NCI-H446 treated with DMSO at 0.1 percent for 48 hours (cell line): Measurements from ENCODE around the gene TAGAP.

Source experiments
- DNase-seq: peaks from one replicate; lab custom pipeline; 2025; lab: John Stamatoyannopoulos, UW

TAGAP gene

DNA sequence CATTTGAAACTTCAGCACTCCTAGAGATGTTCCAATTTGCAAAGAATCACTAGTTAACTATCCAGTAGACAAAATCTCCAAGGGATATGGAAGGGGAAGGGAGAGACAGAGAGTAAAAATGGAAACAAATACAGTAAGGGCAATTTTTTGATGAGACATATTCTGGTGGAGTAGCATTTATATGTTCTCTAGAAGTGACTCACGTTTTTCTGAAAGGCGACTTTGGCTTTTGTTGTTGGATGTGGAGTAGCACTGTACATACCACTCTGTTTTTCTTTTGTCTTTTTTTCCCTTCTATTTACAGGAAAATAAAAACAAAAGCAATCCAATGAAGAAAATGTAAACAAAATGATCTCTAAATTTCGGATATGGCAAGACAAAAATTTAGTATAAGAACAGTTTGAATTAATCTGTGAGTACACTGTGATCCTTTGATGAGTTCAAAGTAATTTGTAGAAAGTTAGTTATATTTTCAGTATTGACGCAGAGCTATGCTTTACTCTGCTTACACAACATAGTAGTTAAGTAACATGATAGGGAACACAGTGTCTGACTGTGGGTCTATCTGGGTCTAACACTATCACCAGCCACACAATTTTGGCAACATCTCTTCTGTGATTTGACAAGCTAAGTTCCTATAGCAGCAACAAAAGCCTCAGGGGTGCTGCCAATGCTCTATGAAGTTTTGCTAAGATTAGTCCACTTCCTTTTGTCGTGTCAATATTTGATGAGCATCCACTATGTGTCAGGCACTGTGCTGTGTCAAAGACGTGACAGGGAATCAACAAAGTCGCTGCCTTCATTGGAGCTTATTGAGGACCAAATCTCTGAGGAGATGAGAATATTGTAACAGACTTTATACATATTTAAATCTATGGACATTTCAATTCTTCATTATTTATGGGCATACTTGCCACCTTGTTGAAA is 27.3 kb upstream of the TAGAP start:
- no peak for DNase-seq

DNA sequence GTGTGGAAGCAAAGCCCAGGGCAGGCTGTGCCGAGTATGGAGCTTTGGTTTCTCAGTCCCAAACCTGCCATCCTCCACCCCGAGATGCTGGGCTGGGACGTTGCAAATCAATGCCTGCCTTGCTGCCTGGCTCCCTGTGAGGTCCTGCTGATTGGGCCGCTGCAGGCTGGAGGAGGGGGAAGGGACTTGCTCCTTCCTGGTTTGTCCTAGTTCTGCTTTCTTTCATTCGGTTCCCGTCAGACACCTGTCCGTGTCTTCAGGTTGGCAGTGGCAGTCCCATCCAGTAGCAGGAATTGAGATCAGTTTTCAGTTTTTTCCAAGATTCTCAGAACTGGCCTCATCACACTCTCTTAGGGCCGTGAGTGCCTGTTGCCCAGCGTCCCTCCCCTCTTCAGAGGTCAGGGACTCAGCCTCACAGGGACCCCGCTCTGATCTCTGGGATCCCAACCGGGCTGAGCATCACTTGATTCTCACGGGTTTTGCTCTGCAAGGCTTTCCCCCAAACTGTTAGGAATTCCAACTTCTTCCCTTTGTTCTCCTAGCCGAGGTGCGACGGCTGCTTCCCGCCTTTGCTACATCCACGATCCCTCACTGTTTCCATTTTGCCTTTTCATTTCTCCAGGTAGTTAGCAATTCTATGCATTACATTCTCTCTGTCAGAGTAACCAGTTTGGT is 24.2 kb upstream of the TAGAP start:
- DNase-seq, result no peak

DNA sequence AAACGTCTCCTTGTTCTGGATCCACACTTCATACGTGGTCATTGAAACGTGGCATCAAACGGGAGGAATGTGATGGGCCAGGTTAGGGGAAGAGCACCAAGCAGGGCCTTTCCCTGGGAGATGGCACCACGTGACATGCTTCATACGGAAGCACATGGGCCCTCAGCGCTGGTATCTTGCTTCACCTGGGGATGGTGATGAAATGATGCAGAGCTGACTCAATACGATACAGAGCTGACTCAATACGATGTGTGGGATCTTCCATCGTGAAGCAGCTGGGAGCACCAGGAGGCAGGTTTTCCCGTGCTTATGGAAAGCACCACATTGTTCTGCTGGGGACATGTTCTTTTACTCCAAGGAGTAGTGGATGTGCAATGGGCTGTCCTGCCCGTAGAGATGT is 22.5 kb upstream of the TAGAP start:
- DNase-seq, result no peak

DNA sequence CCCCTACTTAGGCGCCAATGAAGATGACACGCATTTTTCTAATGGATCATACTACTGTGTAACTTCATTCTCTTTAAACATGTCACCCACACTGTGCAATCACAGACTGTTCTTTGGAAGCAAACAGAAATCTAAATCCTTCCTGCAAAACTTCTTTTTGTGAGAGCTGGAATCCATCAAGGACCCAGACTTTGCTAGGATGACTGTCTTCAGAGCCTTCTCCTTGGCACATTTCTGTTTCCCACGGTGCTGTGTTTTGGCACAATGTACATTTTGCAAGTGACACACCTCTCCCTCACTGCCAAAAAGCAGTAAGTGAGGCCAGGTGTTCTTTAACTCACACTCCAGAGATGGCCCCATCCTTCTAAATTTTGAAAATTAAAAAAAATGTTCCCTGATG is 21.7 kb upstream of the TAGAP start:
- no peak for DNase-seq

DNA sequence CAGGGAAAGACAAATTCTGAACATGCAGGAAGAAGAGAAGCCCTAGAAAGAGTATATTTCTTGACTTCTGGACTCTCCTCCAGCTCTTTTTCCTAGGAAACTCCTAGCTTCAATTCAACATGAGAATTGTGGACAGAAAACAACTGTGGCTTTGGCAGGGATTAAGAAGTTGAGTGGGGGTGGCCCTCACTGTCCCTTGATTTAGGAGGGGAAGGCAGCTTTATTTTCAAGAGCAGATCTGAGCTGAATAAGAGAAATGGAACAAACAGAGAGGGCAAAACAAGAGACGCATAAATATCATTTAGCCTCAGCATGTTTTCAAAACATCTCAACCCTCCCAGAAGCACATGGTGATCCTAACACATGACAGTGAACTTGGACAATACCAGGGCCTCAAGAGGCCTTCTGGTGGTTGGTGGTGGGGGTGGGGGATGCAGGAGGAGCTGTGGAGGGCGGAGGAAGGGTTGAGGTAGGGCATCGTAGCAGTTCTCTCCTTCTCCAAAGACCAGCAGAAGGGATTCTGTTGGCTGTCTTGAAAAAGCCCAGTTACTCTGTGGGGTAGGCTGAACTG is 21.1 kb upstream of the TAGAP start:
- DNase-seq, result no peak

DNA sequence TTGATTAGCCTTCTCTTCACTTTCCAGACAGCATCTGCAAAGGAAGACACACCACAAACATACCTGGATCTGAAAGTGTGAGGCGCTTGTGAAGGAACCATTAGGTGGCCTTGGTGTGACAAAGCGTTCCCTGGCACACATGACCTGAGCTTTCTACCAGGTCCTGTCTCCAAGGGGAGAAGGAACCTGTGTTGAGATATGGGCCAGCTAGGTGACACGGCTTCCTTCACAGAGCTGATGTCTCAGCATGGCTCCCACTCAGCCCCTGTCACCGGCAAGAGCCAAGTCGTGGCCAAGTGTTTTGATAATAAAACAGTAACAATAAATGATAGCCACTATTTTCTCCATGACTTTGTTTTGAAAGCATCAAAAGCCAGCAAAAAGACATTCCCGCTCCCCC is 20.3 kb upstream of the TAGAP start:
- DNase-seq, result no peak

DNA sequence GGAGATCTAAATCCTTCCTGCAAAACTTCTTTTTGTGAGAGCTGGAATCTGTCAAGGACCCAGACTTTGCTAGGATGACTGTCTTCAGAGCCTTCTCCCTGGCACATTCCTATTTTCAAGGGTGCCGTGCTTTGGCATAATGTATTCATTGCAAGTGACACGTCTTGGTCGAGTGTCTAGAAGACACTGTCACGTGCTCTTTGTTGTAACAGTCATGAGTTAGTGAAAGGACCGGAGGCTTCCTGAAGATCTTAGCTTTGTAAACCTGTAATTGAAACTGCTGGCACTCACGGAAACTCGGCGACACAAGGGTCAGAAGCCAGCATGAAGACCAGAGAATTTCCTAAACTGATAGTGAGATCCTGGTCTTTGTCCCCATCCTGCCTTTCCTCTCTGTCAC is 19.7 kb upstream of the TAGAP start:
- no peak for DNase-seq

DNA sequence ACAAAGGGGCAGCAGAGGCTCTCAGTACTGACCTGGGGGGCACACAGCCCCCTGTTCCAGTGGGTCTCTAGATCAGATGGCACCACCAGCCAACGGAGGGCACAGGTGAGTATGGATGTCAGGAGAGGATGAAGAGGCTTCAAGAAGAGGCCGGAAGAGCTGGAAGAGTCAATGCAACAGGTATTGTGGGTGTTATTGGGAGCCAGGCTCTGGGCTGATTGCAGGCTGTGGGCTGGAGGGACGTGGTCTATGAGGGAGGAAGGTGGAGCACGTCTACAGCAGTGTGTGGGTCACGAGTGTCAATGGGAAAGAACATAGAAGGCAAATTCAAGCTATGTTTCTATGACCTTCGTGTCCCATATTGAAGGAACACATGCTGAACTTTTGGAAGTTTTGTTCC is 18.8 kb upstream of the TAGAP start:
- no peak for DNase-seq

DNA sequence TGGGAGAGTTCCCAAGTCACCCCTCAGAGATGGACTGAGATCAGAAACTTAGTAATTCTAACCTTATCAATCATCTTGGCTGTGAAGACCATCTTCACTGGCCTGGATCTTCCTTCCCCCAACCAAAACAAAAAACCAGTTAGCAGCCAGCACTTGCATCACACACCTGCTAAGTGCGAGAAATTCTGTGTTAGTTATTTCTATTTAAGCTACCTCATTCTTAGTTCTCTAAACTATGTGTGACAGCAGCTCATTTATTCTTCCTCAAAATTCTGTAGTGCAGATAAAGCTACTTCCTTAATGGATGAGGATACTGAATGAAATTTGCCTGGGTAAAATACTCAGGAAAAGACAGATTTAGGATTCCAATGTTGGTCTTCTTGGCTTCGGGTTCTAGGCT is 18.2 kb upstream of the TAGAP start:
- no peak for DNase-seq

DNA sequence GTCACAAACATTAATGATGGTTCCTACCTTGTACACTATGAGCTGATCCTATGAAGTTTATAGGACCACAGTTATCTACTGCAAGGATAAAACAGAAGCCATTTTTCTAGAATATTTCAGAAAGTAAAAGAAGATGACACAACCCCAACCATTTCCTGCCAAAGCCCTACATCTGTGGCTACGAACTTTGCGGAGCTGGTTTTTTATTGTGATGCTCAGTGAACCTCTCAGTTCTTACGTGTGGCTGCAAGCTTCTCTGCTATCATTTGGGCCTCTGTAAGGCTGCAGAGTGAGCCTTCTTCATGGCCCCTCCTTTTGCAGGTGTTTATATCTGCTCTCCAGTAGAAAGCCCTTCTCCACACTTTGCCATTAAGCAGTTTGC is 17.8 kb upstream of the TAGAP start:
- DNase-seq, result no peak

DNA sequence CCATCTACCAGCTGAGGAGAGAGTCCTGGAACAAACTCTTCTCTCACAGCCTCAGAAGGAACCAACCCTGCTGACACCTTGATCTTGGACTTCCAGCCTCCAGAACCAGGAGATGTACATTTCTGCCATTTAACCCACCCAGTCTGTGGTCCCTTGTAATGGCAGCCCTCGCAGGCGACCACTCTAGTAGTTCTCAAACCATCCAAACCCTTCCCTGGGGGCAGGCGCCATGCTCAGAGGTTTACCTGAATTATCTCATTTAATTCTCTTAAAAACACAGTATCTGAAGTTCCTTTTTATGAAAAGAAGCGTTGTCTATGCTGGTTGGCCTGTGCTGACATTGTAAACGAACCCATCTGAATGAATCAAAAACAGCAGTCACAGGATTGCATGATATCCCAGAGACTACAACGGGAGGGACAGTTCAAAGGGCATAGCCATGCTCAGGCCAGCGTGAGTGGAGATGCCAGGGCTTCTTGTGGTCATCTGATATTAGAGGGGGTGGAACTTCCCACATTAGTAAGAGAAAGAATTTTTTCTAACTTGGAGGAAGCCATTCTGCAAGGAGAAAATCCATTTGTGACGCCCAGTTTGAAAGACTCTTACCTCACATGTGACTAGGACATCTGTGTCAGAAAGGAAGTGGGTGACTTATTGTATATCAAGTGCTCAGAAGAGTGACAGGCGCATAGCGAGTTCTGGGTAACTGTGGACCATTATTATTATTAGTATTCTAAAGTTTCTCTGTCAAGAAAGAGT is 17.2 kb upstream of the TAGAP start:
- no peak for DNase-seq

DNA sequence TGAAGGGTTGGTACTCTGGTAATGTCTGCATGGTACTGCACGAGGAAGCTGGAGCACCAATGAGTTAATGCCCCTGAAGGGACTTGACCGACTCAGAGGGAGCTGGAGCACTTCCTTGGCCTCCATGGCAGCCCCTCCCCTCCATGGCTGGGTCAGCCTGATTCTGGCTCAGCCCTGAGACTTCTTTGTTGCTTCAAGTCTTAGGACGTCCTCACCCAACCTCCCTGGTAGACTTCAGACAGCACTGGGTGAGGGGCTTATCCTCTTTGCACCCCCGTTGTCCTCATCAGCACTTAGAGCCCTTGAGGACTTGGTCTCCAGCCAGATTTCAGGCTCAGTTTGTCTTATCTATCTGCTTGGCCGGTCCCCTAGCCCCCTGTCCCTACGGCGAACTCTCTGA is 16.4 kb upstream of the TAGAP start:
- DNase-seq, result no peak

DNA sequence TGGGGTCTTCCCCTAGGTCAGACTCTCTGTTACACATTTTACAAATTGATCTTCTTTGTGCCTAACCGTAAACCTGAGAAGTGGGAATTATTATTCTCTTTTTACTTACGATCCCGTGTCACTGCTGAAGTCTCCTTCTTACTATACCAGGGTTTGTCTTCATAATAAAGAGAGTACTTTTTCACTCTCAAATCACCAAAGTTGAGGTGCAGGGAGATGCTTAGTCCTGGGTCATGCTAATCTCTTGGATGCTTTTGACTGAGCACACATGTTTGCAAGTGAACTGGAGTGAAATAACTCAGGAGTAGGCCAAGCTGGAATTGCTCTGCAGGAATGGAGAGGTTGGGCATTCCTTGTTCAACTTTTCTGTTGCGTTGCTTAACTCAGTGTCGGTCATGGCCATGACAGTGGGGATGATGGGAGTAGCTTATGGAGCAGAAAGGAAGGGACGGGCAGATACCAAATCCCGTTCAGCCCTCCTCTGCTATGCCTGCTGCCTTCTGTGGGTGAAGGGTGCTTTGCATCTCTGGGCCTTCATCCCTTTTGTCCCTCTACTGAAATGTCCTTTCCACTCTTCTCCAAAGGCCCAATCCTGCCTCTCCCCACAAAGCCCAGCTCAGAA is 15.2 kb upstream of the TAGAP start:
- no peak for DNase-seq

DNA sequence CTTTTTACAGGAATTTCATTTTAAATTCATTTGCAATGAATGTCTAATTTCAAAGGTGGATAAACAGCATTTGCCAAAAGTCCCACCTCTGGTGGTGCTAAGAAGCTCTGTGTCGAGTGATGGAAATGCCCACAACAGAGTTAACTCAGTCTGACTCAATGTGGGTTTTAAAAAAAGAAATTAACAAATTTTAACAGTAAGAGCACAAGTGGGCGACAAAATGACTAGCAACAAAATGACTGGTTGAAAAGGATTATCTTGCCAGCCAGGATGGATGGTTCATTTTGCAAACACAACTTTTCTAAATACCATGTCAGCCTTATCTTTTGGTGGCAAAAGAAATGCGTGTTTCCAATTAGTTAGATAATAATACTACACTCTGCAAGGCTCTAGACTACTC is 14.3 kb upstream of the TAGAP start:
- no peak for DNase-seq

DNA sequence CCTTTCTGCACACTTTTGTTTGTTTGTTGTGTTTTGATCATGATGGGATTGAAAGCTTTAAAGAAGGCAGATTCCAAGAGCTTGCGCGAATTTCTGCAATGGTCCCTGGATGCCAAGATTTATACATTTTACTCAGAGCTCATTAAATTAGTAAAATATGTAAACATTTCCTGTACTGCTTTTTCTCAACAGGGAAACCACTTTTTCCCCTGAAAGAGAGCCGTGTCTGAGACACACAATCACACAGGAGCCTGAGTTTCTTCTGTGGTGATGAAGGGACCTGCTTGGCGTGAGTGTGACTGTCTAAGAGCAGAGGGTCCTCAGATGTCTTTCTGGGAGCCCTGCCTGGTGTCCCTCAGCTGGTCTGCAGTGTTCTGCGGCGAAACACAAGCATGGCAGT is 12.1 kb upstream of the TAGAP start:
- DNase-seq, result no peak

DNA sequence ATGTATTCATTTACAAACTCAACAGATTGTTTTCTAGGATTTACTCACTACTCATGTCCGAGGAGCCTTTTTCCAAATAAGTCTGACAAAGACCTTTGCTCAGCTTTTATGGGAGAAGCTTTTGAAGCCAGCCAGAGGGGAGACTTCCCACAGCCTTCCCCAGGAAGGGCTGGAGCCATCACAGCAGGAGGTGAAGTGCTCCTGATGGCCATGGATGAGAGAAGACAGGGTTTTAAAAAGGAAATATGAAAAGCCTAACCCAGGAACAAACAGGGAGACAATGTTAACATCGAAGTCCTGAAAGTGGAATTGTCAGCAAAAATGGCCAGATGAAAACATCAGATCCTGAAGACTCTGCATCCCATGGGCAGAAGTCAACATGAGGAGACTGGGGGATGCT is 11.6 kb upstream of the TAGAP start:
- no peak for DNase-seq

DNA sequence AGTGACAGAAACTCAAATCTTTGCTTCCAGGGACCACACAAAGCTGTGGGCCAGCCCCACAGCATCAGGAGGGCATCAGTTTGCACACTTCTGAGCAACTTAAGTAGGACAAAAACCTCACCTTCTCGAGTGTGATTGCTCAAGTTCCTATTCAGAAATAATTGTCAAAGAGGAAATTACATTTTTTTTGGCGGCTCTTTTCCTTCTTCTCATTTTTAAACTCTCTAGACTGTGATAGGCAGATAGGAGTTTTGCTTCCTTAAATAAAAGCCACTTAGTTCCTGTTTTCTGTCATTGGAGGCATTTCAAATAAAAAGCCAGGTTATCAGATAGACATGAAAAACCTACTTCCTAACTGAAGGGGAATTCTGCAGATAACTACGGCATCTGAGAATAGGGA is 11.2 kb upstream of the TAGAP start:
- DNase-seq, result no peak

DNA sequence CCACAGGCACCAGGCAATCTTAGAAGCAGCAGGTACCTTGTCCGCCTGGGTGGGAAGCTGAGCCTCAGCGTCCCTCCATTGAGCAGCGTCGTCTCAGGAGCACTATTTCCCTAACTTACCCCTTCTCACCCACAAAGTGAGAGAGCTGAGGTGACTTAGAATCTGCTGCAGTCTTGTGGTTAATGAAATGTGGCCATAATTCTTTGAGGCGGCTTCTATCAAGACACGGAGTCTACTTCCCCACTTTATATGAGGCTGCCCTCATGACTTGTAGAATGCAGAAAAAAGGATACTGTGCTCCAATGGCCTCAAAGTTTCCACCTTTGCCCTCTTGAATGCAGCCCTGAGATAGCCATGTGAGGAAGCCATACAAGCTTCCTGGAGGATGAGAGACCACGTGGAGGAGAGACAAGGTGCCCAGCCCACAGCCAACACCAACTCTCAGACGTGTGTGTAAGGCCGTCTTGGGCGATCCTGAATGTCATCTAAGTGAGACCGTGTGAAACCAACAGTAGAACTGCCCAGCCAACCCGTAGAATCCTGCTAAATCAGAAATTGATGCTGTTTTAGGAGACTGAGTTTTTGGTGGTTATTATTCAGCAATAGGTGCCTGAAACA is 9.1 kb upstream of the TAGAP start:
- no peak for DNase-seq

DNA sequence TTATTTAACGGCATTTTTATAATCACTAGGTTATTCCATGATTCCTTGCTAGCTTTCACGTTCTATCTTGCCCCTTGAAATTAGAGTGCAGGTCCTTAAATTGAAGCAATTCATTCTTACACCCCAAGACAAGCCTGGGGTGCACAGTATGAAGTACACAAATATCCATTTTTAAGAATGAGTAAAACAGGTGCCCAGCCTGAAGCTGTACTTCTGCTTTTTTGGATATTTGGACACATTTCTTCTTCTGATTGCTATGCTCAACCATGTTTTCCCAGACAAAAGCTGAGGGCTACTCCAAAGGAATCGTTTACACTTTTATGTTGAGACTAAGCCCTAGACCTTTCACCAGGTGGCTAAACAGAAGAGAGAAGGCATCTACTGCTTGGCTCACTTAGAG is 7.9 kb upstream of the TAGAP start:
- no peak for DNase-seq

DNA sequence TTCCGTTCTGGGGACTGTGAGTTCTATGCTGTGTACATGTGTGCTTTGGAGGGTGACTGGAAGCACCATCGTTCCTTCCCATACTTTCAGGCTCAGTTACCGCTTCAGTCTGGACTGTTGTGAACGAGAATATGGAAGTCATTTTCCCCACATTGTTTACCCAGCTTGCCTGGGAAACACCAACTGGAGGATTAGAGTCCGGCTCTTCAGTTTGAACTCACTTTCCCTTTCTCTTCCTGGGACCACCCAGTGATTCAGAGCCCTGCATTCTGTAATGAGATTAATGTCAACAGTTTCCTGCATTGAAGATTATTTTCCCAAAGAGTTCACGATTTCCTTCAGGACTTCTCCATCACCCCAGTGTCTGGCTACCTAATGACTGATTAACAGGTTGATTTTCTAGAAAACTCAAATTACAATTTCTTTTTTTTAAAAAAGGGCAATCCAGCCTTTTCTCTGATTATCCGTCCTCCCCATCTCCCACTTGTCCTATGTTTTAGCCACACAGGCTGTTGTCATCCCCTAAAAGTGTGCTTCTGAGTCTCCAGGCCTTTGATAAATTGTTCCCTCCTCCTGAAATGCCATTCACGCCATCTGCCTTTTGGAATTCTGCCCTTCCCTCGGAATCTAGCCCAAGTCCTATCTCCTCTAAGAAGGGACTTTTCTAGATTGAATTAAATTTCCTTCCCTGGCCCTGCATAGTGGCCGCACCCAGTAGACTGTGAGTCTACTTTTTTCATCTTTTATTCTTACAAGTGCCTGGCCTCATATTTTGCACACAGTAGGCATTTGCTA is 3.3 kb upstream of the TAGAP start:
- no peak for DNase-seq

DNA sequence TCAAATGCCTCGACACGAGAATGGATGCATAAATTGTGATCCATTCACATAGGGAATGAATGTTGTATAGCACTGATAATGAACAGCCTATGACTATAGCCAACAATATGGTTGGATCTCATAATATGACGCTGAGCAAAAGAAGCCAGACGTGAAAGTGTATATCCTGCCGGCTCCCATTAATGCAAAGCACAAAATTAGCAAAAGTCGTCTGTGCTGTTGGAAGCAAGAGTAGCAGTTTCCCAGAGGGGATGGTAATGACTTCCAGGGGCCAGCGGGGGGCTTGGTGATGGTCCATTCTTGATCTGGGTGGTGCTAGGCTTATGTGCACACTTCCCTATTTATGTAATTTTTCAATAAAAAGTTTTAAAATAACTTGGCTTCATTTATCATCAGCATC is 1.0 kb upstream of the TAGAP start:
- DNase-seq, result no peak
